ENCODE data around the gene RAD51AP1.

Gene RAD51AP1

GRCh38 chr12:4607056-4607455 lies 68.4 kb downstream of the RAD51AP1 start:
- Histone ChIP-seq H3K79me2 (ENCODE audit: low read length) (peaks cover 23% of the 10 kb centered on the region), H3K9me3 (replicated peaks; ENCODE audit: insufficient read depth, low read length) (no peaks in the 10 kb centered on the region), H4K20me1 (ENCODE audit: insufficient read depth, low read length) (no peaks in the 10 kb centered on the region), H3K9ac (ENCODE audit: low read length) (no peak overlapping the region), H2AFZ (ENCODE audit: low read length) (no peak overlapping the region), H3K27me3 (replicated peaks; ENCODE audit: insufficient read depth, low read length) (no peaks in the 10 kb centered on the region), H3F3A (ENCODE audit: insufficient read depth, low read length) (no peaks in the 10 kb centered on the region), H3K36me3 (replicated peaks; ENCODE audit: insufficient read depth, low read length) (no peaks in the 10 kb centered on the region; the same call in 1 of the 2 replicates), H3K4me3 (ENCODE audit: low read length) (no peak overlapping the region), H3K27ac (ENCODE audit: low read length) (no peak overlapping the region), H3K4me1 (ENCODE audit: low read length) (peaks cover 3% of the 10 kb centered on the region; the same call in 1 of the 2 replicates), H3K9me2 (replicated peaks; ENCODE audit: insufficient read depth, low read length) (no peaks in the 10 kb centered on the region), H3K4me2 (ENCODE audit: low read depth, low read length) (no peak overlapping the region)
- DNase-seq: no peak
- TF ChIP-seq EZH2 (optimal IDR thresholded peaks at IDR 0.05; ENCODE audit: low read depth, low read length) (no peak), EZH2phosphoT487 (IDR thresholded peaks at IDR 0.05; ENCODE audit: low read length) (no peak), CTCF (IDR thresholded peaks at IDR 0.05; ENCODE audit: low read length) (no peak)

DNA sequence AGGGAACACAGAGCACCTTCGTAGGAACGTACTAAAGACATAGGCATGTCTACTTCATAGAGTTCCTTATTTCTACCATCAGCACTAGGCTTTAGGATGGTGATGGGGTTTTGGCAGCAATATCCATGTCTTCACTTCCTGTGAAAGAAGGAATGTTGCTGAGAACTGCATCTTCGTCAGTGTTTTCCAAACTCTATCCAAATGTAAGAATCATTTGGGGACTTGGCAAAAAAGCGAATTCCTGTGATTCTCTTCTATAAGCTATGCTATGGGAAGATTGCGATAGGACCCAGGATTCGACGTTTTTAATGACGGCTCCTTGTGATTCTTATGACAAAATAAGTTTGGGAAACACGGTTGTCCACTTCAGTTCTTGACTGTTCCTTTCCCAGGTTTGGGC lies 70.4 kb downstream of the RAD51AP1 start:
- Histone ChIP-seq H3K4me3 (ENCODE audit: low read length) (no peak overlapping the region), H4K20me1 (ENCODE audit: insufficient read depth, low read length) (no peaks in the 10 kb centered on the region), H3K4me2 (ENCODE audit: low read depth, low read length) (no peak overlapping the region), H3F3A (ENCODE audit: insufficient read depth, low read length) (no peaks in the 10 kb centered on the region), H3K9me3 (replicated peaks; ENCODE audit: insufficient read depth, low read length) (no peaks in the 10 kb centered on the region), H3K27me3 (replicated peaks; ENCODE audit: insufficient read depth, low read length) (no peaks in the 10 kb centered on the region), H3K79me2 (ENCODE audit: low read length) (peaks cover 23% of the 10 kb centered on the region), H3K4me1 (ENCODE audit: low read length) (peaks cover 3% of the 10 kb centered on the region; the same call in 1 of the 2 replicates), H3K36me3 (replicated peaks; ENCODE audit: insufficient read depth, low read length) (no peaks in the 10 kb centered on the region; the same call in 1 of the 2 replicates), H3K9me2 (replicated peaks; ENCODE audit: insufficient read depth, low read length) (no peaks in the 10 kb centered on the region), H3K9ac (ENCODE audit: low read length) (no peak overlapping the region), H3K27ac (ENCODE audit: low read length) (no peak overlapping the region), H2AFZ (ENCODE audit: low read length) (no peak overlapping the region)
- no peak for TF ChIP-seq EZH2 (optimal IDR thresholded peaks at IDR 0.05; ENCODE audit: low read depth, low read length)
- TF ChIP-seq CTCF (IDR thresholded peaks at IDR 0.05; ENCODE audit: low read length): no peak
- TF ChIP-seq EZH2phosphoT487 (IDR thresholded peaks at IDR 0.05; ENCODE audit: low read length): no peak
- DNase-seq: no peak
